Upper lobe of right lung (tissue), 1 donor: Measurements from ENCODE around the gene OPA1. TPM values are rescaled to one million over a fixed set of nuclear protein-coding genes. Genes with fewer than 3 reads are reported as not detected.

Source experiments
- ATAC-seq: fragments of 200-7000 bp; cut with Tn5 transposase; one replicate; pipeline ENCODE4 v1.9.1; 2020; ENCODE audit warnings: mild to moderate bottlenecking, moderate library complexity
- DNase-seq: peaks from one replicate; pipeline ENCODE4 v3.0.0-alpha.2; 2020
- H3K27ac ChIP-seq: fragments of 200-600 bp; one replicate; pipeline ENCODE4 v1.8.0; 2022
- H3K27me3 ChIP-seq: fragments of 200-600 bp; one replicate; pipeline ENCODE4 v1.8.0; 2022; ENCODE audit warnings: mild to moderate bottlenecking
- H3K36me3 ChIP-seq: fragments of 200-600 bp; one replicate; pipeline ENCODE4 v1.8.0; 2022
- H3K4me1 ChIP-seq: fragments of 200-600 bp; one replicate; pipeline ENCODE4 v1.8.0; 2022
- H3K4me3 ChIP-seq: fragments of 200-600 bp; one replicate; pipeline ENCODE4 v1.8.0; 2022; ENCODE audit warnings: mild to moderate bottlenecking
- H3K9me3 ChIP-seq: fragments of 200-600 bp; one replicate; pipeline ENCODE4 v1.8.0; 2022
- intact Hi-C: fragments of 100-400 bp; cut with DNase I; formaldehyde crosslinking; loops from one replicate; pipeline ENCODE4 v1.11.0; 2022
- total RNA-seq: library from RNA; stranded (reverse); fragmentation: NEBNext Ultra II Directional; extraction: Animal tissue kit (Norgen Biotek cat#: 25700); gene quantifications from one replicate; pipeline ENCODE4 v1.2.1, GENCODE V29; 2021
- TF ChIP-seq, protein P1 (sequence below): fragments of 200-600 bp; IDR thresholded peaks from one replicate; pipeline ENCODE4 v1.8.0; 2022; ENCODE audit warnings: antibody characterized with exemption
- donor health status: DM: no; HTN: yes; CAD: no; lungs with severe emphysema.

OPA1 gene
- total RNA-seq, 1 donor from 2014 or later, result 46.3 TPM

GRCh38 chr3:193560870-193561269, 32.1 kb upstream of the OPA1 start:
- intact Hi-C loops, result no loop called here
- DNase-seq (no peak), ATAC-seq (peak; percentile 36)
- H3K27me3 ChIP-seq, result no peaks in the 10 kb centered on the region
- H3K4me1 ChIP-seq, result no peaks in the 10 kb centered on the region
- TF ChIP-seq, protein P1, sequence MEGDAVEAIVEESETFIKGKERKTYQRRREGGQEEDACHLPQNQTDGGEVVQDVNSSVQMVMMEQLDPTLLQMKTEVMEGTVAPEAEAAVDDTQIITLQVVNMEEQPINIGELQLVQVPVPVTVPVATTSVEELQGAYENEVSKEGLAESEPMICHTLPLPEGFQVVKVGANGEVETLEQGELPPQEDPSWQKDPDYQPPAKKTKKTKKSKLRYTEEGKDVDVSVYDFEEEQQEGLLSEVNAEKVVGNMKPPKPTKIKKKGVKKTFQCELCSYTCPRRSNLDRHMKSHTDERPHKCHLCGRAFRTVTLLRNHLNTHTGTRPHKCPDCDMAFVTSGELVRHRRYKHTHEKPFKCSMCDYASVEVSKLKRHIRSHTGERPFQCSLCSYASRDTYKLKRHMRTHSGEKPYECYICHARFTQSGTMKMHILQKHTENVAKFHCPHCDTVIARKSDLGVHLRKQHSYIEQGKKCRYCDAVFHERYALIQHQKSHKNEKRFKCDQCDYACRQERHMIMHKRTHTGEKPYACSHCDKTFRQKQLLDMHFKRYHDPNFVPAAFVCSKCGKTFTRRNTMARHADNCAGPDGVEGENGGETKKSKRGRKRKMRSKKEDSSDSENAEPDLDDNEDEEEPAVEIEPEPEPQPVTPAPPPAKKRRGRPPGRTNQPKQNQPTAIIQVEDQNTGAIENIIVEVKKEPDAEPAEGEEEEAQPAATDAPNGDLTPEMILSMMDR, result no peak
- no peak overlapping the region for H3K27ac ChIP-seq
- H3K4me3 ChIP-seq, result no peak overlapping the region
- H3K36me3 ChIP-seq, result no peaks in the 10 kb centered on the region
- H3K9me3 ChIP-seq, result no peaks in the 10 kb centered on the region

GRCh38 chr3:193563426-193563825, 29.6 kb upstream of the OPA1 start:
- Histone ChIP-seq H3K36me3 (no peaks in the 10 kb centered on the region), H3K9me3 (no peaks in the 10 kb centered on the region), H3K27me3 (no peaks in the 10 kb centered on the region), H3K4me1 (no peaks in the 10 kb centered on the region), H3K4me3 (no peak overlapping the region), H3K27ac (no peak overlapping the region)
- intact Hi-C loops, result no loop called here
- ATAC-seq, result peak; percentile 85
- DNase-seq, result no peak
- TF ChIP-seq, protein P1, result no peak

GRCh38 chr3:193564012-193564411, 29.0 kb upstream of the OPA1 start:
- intact Hi-C loops, result no loop called here
- Histone ChIP-seq H3K27ac (no peak overlapping the region), H3K9me3 (no peaks in the 10 kb centered on the region), H3K27me3 (no peaks in the 10 kb centered on the region), H3K4me1 (no peaks in the 10 kb centered on the region), H3K4me3 (no peak overlapping the region), H3K36me3 (no peaks in the 10 kb centered on the region)
- TF ChIP-seq, protein P1, result peak; percentile 20
- ATAC-seq (peak; percentile 84), DNase-seq (no peak)

- H3K36me3 ChIP-seq, result no peaks in the 10 kb centered on the region
- no peak for DNase-seq
- no peak overlapping the region for H3K27ac ChIP-seq
- ATAC-seq, result no peak
- no peaks in the 10 kb centered on the region for H3K4me1 ChIP-seq
- no peaks in the 10 kb centered on the region for H3K9me3 ChIP-seq
- TF ChIP-seq, protein P1, result no peak
- H3K4me3 ChIP-seq, result no peak overlapping the region
- intact Hi-C loops, result no loop called here
- no peaks in the 10 kb centered on the region for H3K27me3 ChIP-seq
Observed at GRCh38 chr3:193569119-193569518, 23.9 kb upstream of the OPA1 start.

DNA sequence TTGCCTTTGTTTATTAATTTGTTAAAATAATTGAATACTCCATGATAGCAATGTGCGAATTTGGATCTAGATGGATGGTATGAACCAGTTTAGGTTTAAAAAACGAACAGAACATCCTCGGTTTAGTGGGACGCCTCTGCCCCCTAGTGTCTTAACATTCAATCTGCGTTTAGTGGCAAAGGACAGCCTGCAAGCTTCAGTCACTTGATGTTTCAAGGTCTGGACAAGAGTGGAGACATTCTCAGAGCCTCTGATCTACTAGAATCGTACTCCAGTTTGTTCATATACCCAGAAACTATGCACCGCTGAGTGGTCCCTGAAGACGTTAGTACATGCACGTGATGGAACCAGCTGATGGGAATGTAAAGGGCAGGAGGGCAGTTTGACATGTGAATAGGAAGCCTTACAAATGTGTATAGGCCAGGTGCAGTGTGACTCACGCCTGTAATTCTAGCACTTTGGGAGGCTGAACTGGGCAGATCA, 20.5 kb upstream of the OPA1 start:
- Histone ChIP-seq H3K36me3 (no peaks in the 10 kb centered on the region), H3K4me3 (no peak overlapping the region), H3K27ac (no peak overlapping the region), H3K9me3 (no peaks in the 10 kb centered on the region), H3K27me3 (no peaks in the 10 kb centered on the region), H3K4me1 (no peaks in the 10 kb centered on the region)
- DNase-seq, result no peak
- intact Hi-C loops, result loop anchor here (10.0 kb wide), 1 partner anchor 758 kb away; no protein-coding TSS in a partner anchor
- TF ChIP-seq, protein P1, result peak; percentile 79
- peak; percentile 93 for ATAC-seq
